Measurements from ENCODE around the gene BMPR1B. TPM values are rescaled to one million over a fixed set of nuclear protein-coding genes. Genes with fewer than 3 reads are reported as not detected.
"Not testable (repeated sequence)": the region's sequence is repeated elsewhere in the genome, so short reads cannot be mapped to it uniquely, and the experiment has no call there.

Gene BMPR1B
- total and polyA plus RNA-seq, 2 of the 4 experiments (the other 2 are of a cell fraction): 0.24 to 0.90 TPM

GRCh38 chr4:95134016-95134415 is 376.3 kb downstream of the BMPR1B start:
- H3K18ac ChIP-seq (ENCODE audit: low read depth, low read length); H3K9ac ChIP-seq (ENCODE audit: low read depth, low read length); H4K5ac ChIP-seq (ENCODE audit: low read depth, low read length); H3K27me3 ChIP-seq (ENCODE audit: control insufficient read depth, insufficient read depth, low read length); H4K20me1 ChIP-seq (ENCODE audit: insufficient read depth, low read length); H4K8ac ChIP-seq (ENCODE audit: low read depth in 2 of 2, low read length in 2 of 2); H3K36me3 ChIP-seq (ENCODE audit: control insufficient read depth, insufficient read depth, low read length); in situ Hi-C loops (cut with MboI; ENCODE audit: low sequenced_read_pairs); H3K9me3 ChIP-seq (ENCODE audit: control insufficient read depth, insufficient read depth, low read length); H3K56ac ChIP-seq (ENCODE audit: extremely low read depth, insufficient read depth, low read length); H3K4me3 ChIP-seq (ENCODE audit: insufficient read depth, low read depth, low read length); H3K4me1 ChIP-seq (ENCODE audit: control insufficient read depth, insufficient read depth, low read length); ATAC-seq (ENCODE audit: low read depth); POLR2A ChIA-PET (ENCODE audit: unreplicated experiment); H2AK5ac ChIP-seq (ENCODE audit: low read depth, low read length); H3K4me2 ChIP-seq (ENCODE audit: low read depth, low read length); H3K9me1 ChIP-seq (ENCODE audit: insufficient read depth, low read length); H3K23ac ChIP-seq (ENCODE audit: low read depth, low read length); H3K4ac ChIP-seq (ENCODE audit: low read depth, low read length); H2BK5ac ChIP-seq (ENCODE audit: low read depth, low read length, poor library complexity, severe bottlenecking); H3K14ac ChIP-seq (replicated peaks; ENCODE audit: low read depth, low read length); H2BK120ac ChIP-seq (ENCODE audit: low read depth, low read length); BruUV-seq (replicated peaks); DNase-seq; intact Hi-C loops (cut with micrococcal nuclease); H3K27ac ChIP-seq (ENCODE audit: insufficient read depth, low read length); H2BK15ac ChIP-seq (ENCODE audit: low read depth, low read length); H3K79me1 ChIP-seq (ENCODE audit: low read depth in 1 of 2, low read length in 2 of 2); H2AFZ ChIP-seq (replicated peaks; ENCODE audit: low read length, poor library complexity); H2AK9ac ChIP-seq (replicated peaks; ENCODE audit: low read depth, low read length, poor library complexity); H2BK20ac ChIP-seq (ENCODE audit: low read depth, low read length); H4K91ac ChIP-seq (ENCODE audit: insufficient read depth, low read depth, low read length); CTCF ChIA-PET; dilution Hi-C loops (cut with HindIII; ENCODE audit: low sequenced_read_pairs, unreplicated experiment): not testable (repeated sequence)
- no CpG with 5 or more reads among the region's 4 CpGs for WGBS, 2 experiments (ENCODE audit: extremely low coverage in 2 of 2, insufficient read length in 1 of 2)

- H4K20me1 ChIP-seq (ENCODE audit: insufficient read depth, low read length); H3K4me1 ChIP-seq (ENCODE audit: control insufficient read depth, insufficient read depth, low read length); H2BK120ac ChIP-seq (ENCODE audit: low read depth, low read length); H3K79me1 ChIP-seq (ENCODE audit: low read depth in 1 of 2, low read length in 2 of 2); H3K56ac ChIP-seq (ENCODE audit: extremely low read depth, insufficient read depth, low read length); H3K9ac ChIP-seq (ENCODE audit: low read depth, low read length); CTCF ChIA-PET; H2AK5ac ChIP-seq (ENCODE audit: low read depth, low read length); BruUV-seq (replicated peaks); H3K4me2 ChIP-seq (ENCODE audit: low read depth, low read length); H3K9me1 ChIP-seq (ENCODE audit: insufficient read depth, low read length); dilution Hi-C loops (cut with HindIII; ENCODE audit: low sequenced_read_pairs, unreplicated experiment); POLR2A ChIA-PET (ENCODE audit: unreplicated experiment); H2BK15ac ChIP-seq (ENCODE audit: low read depth, low read length); H2BK5ac ChIP-seq (ENCODE audit: low read depth, low read length, poor library complexity, severe bottlenecking); H3K23ac ChIP-seq (ENCODE audit: low read depth, low read length); H2AFZ ChIP-seq (replicated peaks; ENCODE audit: low read length, poor library complexity); H3K4me3 ChIP-seq (ENCODE audit: insufficient read depth, low read depth, low read length); H3K14ac ChIP-seq (replicated peaks; ENCODE audit: low read depth, low read length); H4K5ac ChIP-seq (ENCODE audit: low read depth, low read length); H2BK20ac ChIP-seq (ENCODE audit: low read depth, low read length); H3K36me3 ChIP-seq (ENCODE audit: control insufficient read depth, insufficient read depth, low read length); H3K27me3 ChIP-seq (ENCODE audit: control insufficient read depth, insufficient read depth, low read length); H4K91ac ChIP-seq (ENCODE audit: insufficient read depth, low read depth, low read length); H4K8ac ChIP-seq (ENCODE audit: low read depth in 2 of 2, low read length in 2 of 2); H3K9me3 ChIP-seq (ENCODE audit: control insufficient read depth, insufficient read depth, low read length); H2AK9ac ChIP-seq (replicated peaks; ENCODE audit: low read depth, low read length, poor library complexity); H3K4ac ChIP-seq (ENCODE audit: low read depth, low read length); H3K27ac ChIP-seq (ENCODE audit: insufficient read depth, low read length); ATAC-seq (ENCODE audit: low read depth); intact Hi-C loops (cut with micrococcal nuclease); in situ Hi-C loops (cut with MboI; ENCODE audit: low sequenced_read_pairs); H3K18ac ChIP-seq (ENCODE audit: low read depth, low read length); DNase-seq: not testable (repeated sequence)
- 60% methylated on average over 1 of the region's 14 CpGs; no CpG with 5 or more reads in 1 of the 2 experiments for WGBS, 2 experiments (ENCODE audit: extremely low coverage in 2 of 2, insufficient read length in 1 of 2)
Measured at GRCh38 chr4:95139424-95139823, 381.7 kb downstream of the BMPR1B start.

Measured in IMR-90 (cell line).